OCI-LY3 (cell line): Measurements from ENCODE around the gene WNT7B.

Experiments used
- H2AFZ ChIP-seq: fragments of 200-600, 300-600 bp; shearing (Covaris generic); 2 replicates; pipeline ENCODE4 v1.6.0; 2014; ENCODE audit warnings: antibody characterized with exemption, low read depth, low read length
- H3K27ac ChIP-seq: fragments of 200-600, 300-600 bp; sonication (generic); 2 replicates; pipeline ENCODE4 v1.5.1; 2014; ENCODE audit warnings: mild to moderate bottlenecking, low read length, moderate library complexity, mixed read lengths
- H3K27me3 ChIP-seq: fragments of 200-600, 300-600 bp; sonication (generic); 2 replicates; pipeline ENCODE4 v1.6.1; 2014; ENCODE audit warnings: low read depth, low read length, mixed read lengths
- H3K36me3 ChIP-seq: fragments of 200-600, 300-600 bp; sonication (generic); replicated peaks from 2 replicates; pipeline ENCODE3; 2014; ENCODE audit warnings: low read depth, low read length, mixed read lengths
- H3K4me1 ChIP-seq: fragments of 300-600, 200-600 bp; sonication (generic); 2 replicates; pipeline ENCODE4 v1.6.1; 2014; ENCODE audit warnings: low read length, mixed read lengths
- H3K4me2 ChIP-seq: fragments of 200-600, 300-600 bp; sonication (generic); 2 replicates; pipeline ENCODE4 v1.6.1; 2014; ENCODE audit warnings: low read length, mixed read lengths
- H3K4me3 ChIP-seq: fragments of 300-600, 200-600 bp; sonication (generic); 2 replicates; pipeline ENCODE4 v1.5.1; 2014; ENCODE audit warnings: antibody characterized with exemption, mild to moderate bottlenecking, low read length, moderate library complexity
- H3K79me2 ChIP-seq: fragments of 300-600, 200-600 bp; shearing (Covaris generic); 2 replicates; pipeline ENCODE4 v1.6.1; 2014; ENCODE audit warnings: mild to moderate bottlenecking, low read length, mixed read lengths
- H3K9ac ChIP-seq: fragments of 300-600, 200-600 bp; shearing (Covaris generic); 2 replicates; pipeline ENCODE4 v1.6.0; 2014; ENCODE audit warnings: mild to moderate bottlenecking, low read length, moderate library complexity
- H3K9me3 ChIP-seq: fragments of 200-600, 300-600 bp; shearing (Covaris generic); 2 replicates; pipeline ENCODE4 v1.6.1; 2014; ENCODE audit warnings: low read length, mixed read lengths; ENCODE audit not compliant: insufficient read depth
- H4K20me1 ChIP-seq: fragments of 200-600, 300-600 bp; sonication (generic); 2 replicates; pipeline ENCODE4 v1.6.1; 2016; ENCODE audit warnings: low read length, mixed read lengths; ENCODE audit not compliant: insufficient read depth
- EZH2phosphoT487 ChIP-seq: fragments of 200-600 bp; shearing (Covaris generic); IDR thresholded peaks from 2 replicates; pipeline ENCODE4 v1.6.1; 2018; ENCODE audit warnings: antibody characterized with exemption, mixed run types, low read depth
- TF ChIP-seq, protein P1 (sequence below): fragments of 200-600, 300-600 bp; sonication (generic); IDR thresholded peaks from 2 replicates; pipeline ENCODE4 v1.5.1; 2014; ENCODE audit warnings: antibody characterized with exemption, low read length, low read depth

Gene WNT7B

DNA sequence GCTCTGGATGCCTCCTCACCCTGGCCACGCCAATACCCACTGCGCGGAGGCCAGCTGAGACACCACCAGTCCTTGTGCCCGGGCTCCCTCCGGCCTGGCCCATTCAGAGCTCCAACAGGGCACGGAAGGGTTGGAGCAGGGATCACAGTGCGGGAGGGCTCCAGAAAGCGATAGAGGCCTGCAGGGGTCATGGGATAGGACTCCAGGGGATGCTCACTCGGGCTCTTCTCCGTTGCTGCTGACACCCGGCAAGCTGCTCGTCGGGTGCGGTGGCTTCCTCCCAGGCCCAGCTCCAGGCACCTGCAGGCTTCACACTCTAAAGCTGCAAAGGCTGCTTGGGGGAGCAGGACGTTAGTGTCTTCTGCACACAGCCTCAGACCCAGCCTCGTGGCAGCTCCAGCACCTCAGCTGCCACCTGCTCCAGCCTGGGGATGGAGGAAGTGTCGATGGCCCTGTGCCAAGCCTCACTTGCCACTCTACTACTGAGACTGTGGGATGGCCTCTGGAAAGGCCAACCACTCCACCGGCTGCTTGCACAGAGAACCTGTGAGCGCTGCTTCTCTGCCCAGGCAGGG, 10.6 kb downstream of the WNT7B start:
- H3K27me3 ChIP-seq, result peaks cover 21% of the 10 kb centered on the region
- H2AFZ ChIP-seq, result no peak overlapping the region
- TF ChIP-seq, protein P1, sequence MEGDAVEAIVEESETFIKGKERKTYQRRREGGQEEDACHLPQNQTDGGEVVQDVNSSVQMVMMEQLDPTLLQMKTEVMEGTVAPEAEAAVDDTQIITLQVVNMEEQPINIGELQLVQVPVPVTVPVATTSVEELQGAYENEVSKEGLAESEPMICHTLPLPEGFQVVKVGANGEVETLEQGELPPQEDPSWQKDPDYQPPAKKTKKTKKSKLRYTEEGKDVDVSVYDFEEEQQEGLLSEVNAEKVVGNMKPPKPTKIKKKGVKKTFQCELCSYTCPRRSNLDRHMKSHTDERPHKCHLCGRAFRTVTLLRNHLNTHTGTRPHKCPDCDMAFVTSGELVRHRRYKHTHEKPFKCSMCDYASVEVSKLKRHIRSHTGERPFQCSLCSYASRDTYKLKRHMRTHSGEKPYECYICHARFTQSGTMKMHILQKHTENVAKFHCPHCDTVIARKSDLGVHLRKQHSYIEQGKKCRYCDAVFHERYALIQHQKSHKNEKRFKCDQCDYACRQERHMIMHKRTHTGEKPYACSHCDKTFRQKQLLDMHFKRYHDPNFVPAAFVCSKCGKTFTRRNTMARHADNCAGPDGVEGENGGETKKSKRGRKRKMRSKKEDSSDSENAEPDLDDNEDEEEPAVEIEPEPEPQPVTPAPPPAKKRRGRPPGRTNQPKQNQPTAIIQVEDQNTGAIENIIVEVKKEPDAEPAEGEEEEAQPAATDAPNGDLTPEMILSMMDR, result no peak
- TF ChIP-seq EZH2phosphoT487, result no peak
- no peak overlapping the region for H3K4me3 ChIP-seq
- no peak overlapping the region for H3K4me2 ChIP-seq
- H3K79me2 ChIP-seq, result no peaks in the 10 kb centered on the region
- no peaks in the 10 kb centered on the region for H4K20me1 ChIP-seq
- H3K9ac ChIP-seq, result no peak overlapping the region
- H3K9me3 ChIP-seq, result no peaks in the 10 kb centered on the region
- no peaks in the 10 kb centered on the region for H3K36me3 ChIP-seq
- H3K4me1 ChIP-seq, result peaks cover 13% of the 10 kb centered on the region
- no peak overlapping the region for H3K27ac ChIP-seq

DNA sequence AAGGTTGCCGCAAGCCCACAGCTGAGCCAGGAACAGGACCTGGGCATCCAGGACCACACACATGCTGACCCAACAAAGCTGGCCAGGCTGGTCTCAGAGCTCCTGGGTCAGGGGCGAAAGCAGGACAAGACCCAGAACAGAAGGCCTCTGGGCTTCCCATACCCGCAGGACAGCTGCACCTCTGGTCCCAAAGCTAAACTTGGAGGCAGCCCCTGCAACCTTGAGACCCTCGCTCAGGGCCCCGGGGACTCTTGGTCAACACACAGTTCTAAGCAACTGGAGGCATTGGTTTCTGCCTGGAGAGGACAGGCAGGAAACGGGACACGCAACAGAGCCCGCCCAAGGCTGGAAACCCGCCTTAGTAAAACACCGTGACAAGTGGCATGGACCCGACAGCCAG, 11.4 kb downstream of the WNT7B start:
- no peak overlapping the region for H3K4me2 ChIP-seq
- H3K9ac ChIP-seq, result no peak overlapping the region
- H3K27me3 ChIP-seq, result peaks cover 21% of the 10 kb centered on the region
- no peak overlapping the region for H3K4me3 ChIP-seq
- no peak overlapping the region for H2AFZ ChIP-seq
- H3K27ac ChIP-seq, result no peak overlapping the region
- TF ChIP-seq, protein P1, result no peak
- peaks cover 13% of the 10 kb centered on the region for H3K4me1 ChIP-seq
- H3K36me3 ChIP-seq, result no peaks in the 10 kb centered on the region
- H4K20me1 ChIP-seq, result no peaks in the 10 kb centered on the region
- no peaks in the 10 kb centered on the region for H3K9me3 ChIP-seq
- H3K79me2 ChIP-seq, result no peaks in the 10 kb centered on the region

DNA sequence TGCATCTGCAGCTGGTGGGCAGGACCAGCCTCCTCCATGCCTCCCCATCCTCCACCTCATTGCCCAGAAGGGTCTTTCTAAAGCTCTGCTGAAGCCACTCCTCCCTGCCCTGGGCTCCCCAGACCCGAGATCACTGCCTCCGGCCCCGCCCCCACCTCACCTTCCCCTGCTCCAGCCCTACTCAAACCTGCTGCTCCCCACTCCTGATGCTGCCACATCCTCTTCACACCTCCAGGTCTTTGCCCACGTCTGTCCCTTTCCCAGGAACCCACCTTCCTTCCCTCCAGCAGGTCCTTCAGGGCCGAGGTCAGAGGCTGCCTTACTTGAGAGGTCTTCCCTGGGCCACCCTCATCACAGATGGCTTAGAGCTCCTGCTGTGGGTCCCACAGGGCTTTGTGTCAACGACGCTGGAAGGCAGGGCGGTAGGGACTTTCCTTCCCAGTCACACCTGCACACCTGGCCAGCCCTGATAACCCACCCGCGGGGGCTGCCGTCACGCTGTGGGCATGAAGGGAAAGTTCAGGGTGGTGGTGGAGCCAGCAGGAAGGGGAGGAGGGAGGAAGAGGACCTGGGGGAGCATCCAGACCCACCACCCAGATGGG, 11.9 kb downstream of the WNT7B start:
- H3K36me3 ChIP-seq, result no peaks in the 10 kb centered on the region
- no peak overlapping the region for H3K4me2 ChIP-seq
- H3K9me3 ChIP-seq, result no peaks in the 10 kb centered on the region
- H3K9ac ChIP-seq, result no peak overlapping the region
- H4K20me1 ChIP-seq, result no peaks in the 10 kb centered on the region
- H2AFZ ChIP-seq, result no peak overlapping the region
- no peak overlapping the region for H3K27ac ChIP-seq
- H3K79me2 ChIP-seq, result no peaks in the 10 kb centered on the region
- peaks cover 21% of the 10 kb centered on the region for H3K27me3 ChIP-seq
- H3K4me3 ChIP-seq, result no peak overlapping the region
- no peak for TF ChIP-seq EZH2phosphoT487
- TF ChIP-seq, protein P1, result no peak
- H3K4me1 ChIP-seq, result peaks cover 13% of the 10 kb centered on the region

DNA sequence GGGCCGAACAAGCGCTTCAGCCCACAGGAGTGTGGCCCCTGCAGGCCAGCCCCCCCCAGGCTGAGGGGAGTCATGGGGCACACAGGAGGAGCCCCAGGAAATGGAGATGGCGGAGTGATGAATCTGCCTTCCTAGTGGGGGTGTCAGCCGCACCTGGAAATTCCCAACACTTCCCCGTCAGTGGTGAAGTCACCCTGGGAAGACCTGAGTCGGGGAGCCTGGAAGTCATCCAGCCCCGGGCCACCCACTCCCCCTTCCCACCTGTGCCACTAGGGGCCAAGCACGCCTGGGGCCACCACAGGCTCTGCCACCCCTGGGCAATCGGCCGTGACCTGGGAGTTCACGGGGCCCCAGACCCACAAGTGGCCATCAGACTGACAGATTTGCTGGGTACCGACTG, 12.6 kb downstream of the WNT7B start:
- H3K36me3 ChIP-seq, result no peaks in the 10 kb centered on the region
- H3K9ac ChIP-seq, result no peak overlapping the region
- H3K79me2 ChIP-seq, result no peaks in the 10 kb centered on the region
- TF ChIP-seq, protein P1, result no peak
- no peak for TF ChIP-seq EZH2phosphoT487
- H2AFZ ChIP-seq, result no peak overlapping the region
- peaks cover 13% of the 10 kb centered on the region for H3K4me1 ChIP-seq
- no peaks in the 10 kb centered on the region for H4K20me1 ChIP-seq
- no peak overlapping the region for H3K27ac ChIP-seq
- H3K27me3 ChIP-seq, result peaks cover 21% of the 10 kb centered on the region
- no peak overlapping the region for H3K4me2 ChIP-seq
- H3K4me3 ChIP-seq, result no peak overlapping the region
- H3K9me3 ChIP-seq, result no peaks in the 10 kb centered on the region
